Adipocyte (in vitro differentiated cells): ENCODE results near the gene USP32.

ENCODE experiments used
- DNase-seq: peaks from one replicate; pipeline ENCODE4 v3.0.0-alpha.2; 2015; ENCODE audit warnings: low read depth
- H3K27me3 ChIP-seq: replicated peaks from 2 replicates; pipeline ENCODE4 v1.7.0; 2013; ENCODE audit warnings: mild to moderate bottlenecking, low read length, moderate library complexity; ENCODE audit not compliant: control insufficient read depth, insufficient read depth
- H3K36me3 ChIP-seq: 2 replicates; pipeline ENCODE4 v1.7.0; 2013; ENCODE audit warnings: low read length, mild to moderate bottlenecking, moderate library complexity; ENCODE audit not compliant: control insufficient read depth, insufficient read depth, severe bottlenecking
- H3K4me1 ChIP-seq: 2 replicates; pipeline ENCODE4 v1.7.0; 2013; ENCODE audit warnings: mild to moderate bottlenecking, low read length, moderate library complexity; ENCODE audit not compliant: control insufficient read depth, insufficient read depth
- H3K4me3 ChIP-seq: 2 replicates; pipeline ENCODE4 v1.7.0; 2013; ENCODE audit warnings: mild to moderate bottlenecking, low read length, moderate library complexity
- H3K9ac ChIP-seq: 2 replicates; pipeline ENCODE4 v1.7.0; 2013; ENCODE audit warnings: mild to moderate bottlenecking, low read length, moderate library complexity
- H3K9me3 ChIP-seq: 2 replicates; pipeline ENCODE4 v1.7.0; 2013; ENCODE audit warnings: mild to moderate bottlenecking, low read length, moderate library complexity; ENCODE audit not compliant: control insufficient read depth

USP32 gene

DNA sequence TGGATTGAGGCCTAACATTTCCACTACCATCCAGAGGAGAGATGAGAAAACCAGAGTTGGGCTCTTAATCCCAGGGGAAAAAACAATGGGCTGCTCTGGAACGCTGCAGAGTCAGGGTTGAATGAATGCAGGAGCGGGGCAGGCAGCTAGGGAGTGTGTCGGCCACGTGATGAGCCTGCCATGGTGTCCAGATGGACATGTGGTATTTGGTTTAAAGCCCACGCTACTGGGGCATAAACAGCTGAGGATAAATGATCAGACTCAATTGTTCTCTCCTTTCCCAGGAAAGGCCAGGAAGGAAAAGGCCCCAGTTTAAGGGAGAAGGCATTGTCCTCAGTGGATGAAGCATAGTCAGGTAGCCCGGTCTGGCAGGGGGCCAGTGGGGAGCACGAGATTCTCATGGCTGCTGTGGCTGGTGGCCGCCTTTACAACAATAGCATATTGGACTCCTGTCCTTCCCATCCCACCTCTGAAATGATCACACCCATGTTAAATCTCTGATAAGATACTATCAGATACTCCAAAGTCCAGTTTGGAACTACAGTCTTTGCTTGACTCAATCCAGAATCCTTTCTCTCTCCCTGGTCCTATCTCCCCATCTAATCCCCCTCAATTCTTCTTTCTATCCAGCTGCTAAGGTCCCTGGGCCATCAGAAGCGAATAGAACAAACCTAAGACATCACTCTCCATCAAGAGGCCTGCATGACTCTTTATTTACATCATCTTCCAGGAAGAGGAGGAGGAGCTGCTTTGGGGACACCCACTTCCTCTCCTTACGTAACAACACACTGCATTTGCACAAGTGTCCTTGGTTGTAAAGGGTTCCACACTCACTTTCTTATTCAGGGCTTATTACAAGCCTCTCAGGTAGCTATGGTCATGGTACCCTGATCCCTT is 221.8 kb downstream of the USP32 start:
- H3K36me3 ChIP-seq: no peaks in the 10 kb centered on the region
- H3K27me3 ChIP-seq: peaks cover 5% of the 10 kb centered on the region
- H3K9ac ChIP-seq: no peak overlapping the region
- peak; percentile 35 for DNase-seq
- H3K4me3 ChIP-seq: no peak overlapping the region
- no peaks in the 10 kb centered on the region for H3K9me3 ChIP-seq
- H3K4me1 ChIP-seq: peaks cover 29% of the 10 kb centered on the region

DNA sequence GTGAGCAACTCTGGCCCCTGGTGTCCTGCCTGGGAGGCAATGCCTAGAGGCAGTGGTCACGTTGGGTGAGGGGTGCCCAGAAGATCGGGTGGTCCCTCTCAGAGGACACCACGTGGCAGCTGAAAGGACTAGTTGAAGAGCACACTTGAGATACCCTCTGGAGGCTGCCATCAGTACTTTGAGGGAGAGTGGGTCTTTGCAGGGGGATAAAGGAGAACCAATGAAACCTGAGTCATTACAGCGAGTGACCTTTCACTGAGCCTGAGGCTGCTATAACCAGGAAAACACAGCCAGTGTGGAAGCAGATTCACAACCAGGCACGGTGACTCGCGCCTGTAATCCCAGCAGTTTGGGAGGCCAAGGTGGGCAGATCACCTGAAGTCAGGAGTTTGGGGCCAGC is 223.3 kb downstream of the USP32 start:
- peaks cover 10% of the 10 kb centered on the region for H3K27me3 ChIP-seq
- DNase-seq: no peak
- no peak overlapping the region for H3K9ac ChIP-seq
- no peaks in the 10 kb centered on the region for H3K9me3 ChIP-seq
- H3K4me3 ChIP-seq: no peak overlapping the region
- H3K4me1 ChIP-seq: peaks cover 19% of the 10 kb centered on the region
- no peaks in the 10 kb centered on the region for H3K36me3 ChIP-seq

DNA sequence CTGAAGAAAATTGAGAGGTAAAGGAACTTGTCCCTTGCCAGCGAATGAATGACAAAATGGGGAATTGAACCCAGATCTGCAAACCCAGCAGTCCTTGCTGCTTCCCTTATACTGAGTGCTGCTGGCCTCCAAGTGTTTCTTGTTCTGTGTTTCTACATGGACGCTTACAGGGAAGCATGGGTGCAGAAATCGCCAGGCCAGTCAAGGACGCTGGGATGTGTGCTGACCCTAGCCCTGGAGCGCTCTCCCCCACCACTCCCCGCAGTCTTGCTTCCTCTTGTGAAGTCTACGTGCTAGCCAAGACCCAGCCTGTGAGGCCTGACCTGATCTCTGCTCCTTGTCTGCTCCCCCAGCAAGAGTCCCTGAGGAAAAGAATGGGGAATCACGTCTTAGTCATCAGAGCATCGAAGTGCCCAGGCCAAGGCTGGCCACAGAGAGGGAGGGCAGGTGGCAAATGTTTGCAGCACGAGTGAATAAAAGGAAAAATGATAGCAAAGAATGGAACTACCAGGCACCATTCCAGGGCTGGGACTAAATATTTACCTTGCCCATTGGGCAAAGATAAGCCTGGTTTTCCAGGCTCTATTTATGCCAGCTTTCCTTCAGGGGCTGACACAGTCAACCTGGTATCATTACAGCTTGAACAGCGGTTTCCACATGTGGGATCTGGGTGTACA is 224.7 kb downstream of the USP32 start:
- H3K4me1 ChIP-seq: peaks cover 11% of the 10 kb centered on the region
- H3K9ac ChIP-seq: no peak overlapping the region
- H3K36me3 ChIP-seq: no peaks in the 10 kb centered on the region
- peaks cover 14% of the 10 kb centered on the region for H3K27me3 ChIP-seq
- no peak for DNase-seq
- H3K4me3 ChIP-seq: no peak overlapping the region
- no peaks in the 10 kb centered on the region for H3K9me3 ChIP-seq

DNA sequence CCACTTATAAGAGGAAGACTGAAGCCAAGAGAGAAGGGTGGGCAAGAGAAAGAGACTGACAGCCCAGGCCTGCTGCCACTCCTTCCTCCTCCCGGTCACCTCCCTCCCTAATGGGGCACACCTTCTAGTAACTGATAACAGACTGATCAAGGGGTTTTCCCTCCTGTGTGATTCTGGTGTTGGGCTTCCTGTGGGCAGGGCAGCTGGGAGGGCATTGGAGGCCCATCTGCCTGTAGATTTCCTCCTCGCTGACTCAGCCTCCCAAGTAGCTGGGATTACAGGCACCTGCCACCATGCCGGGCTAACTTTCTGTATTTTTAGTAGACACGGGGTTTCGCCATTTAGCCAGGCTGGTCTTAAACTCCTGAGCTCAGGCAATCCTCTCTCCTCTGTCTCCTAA is 226.0 kb downstream of the USP32 start:
- H3K9ac ChIP-seq: no peak overlapping the region
- no peaks in the 10 kb centered on the region for H3K36me3 ChIP-seq
- H3K4me3 ChIP-seq: no peak overlapping the region
- H3K27me3 ChIP-seq: peaks cover 17% of the 10 kb centered on the region
- no peaks in the 10 kb centered on the region for H3K9me3 ChIP-seq
- no peak for DNase-seq
- H3K4me1 ChIP-seq: peaks cover 11% of the 10 kb centered on the region

DNA sequence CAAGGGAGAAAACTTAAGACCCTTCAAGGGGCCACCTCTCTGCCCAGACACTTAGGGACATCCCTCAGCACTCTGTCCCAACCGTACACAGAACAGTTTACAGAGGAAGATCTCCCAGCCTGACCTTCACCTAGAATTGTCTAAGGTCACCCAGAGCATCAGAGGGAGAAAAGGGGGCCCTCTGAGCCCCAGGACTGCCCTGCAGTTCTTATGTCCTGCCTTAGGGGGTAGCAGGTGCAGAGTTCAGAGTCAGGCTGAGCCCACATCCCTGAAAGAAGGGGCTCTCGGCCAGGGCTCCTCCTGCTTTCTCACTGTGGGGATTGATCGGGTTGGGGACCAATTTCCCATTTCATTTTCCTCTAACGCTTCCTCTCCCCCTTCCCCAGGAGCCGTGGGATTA is 226.7 kb downstream of the USP32 start:
- Histone ChIP-seq H3K27me3 (peaks cover 19% of the 10 kb centered on the region), H3K4me1 (peaks cover 4% of the 10 kb centered on the region), H3K9me3 (no peaks in the 10 kb centered on the region), H3K9ac (no peak overlapping the region), H3K4me3 (no peak overlapping the region), H3K36me3 (no peaks in the 10 kb centered on the region)
- no peak for DNase-seq

DNA sequence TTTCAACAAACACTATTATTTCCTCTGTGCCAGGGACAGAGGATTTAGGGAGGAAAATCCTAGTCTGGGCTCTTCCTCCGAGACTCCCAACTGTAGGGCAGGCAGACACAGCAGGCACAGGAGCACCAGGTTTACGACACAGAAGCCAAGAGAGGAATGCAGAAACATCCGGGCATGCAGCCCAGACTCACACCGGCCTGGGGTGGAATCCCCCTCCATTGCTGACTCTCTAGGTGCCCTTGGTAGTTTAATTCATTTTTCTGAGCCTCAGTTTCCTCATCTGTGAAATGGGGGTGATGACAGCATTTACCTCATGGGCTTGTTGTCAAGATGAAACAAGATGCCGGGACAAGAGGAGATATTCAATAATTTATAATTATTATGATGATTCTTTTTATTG is 227.2 kb downstream of the USP32 start:
- Histone ChIP-seq H3K9me3 (no peaks in the 10 kb centered on the region), H3K4me1 (peaks cover under 1% of the 10 kb centered on the region)
- no peak for DNase-seq

DNA sequence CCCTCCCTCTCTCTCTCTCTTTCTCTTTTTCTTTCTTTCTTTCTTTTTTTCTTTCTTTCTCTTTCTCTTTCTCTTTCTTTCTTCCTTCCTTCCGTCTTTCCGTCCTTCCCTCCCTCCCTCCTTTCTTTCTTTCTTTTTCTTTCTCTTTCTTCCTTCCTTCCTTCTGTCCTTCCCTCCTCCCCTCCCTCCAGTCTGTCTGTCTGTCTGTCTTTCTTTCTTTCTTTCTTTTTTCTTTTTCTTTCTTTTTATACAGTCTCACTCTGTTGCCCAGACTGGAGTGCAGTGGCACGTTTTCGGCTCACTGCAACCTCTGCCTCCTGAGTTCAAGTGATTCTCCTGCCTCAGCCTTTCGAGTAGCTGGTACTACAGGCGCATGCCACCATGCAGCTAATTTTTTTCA is 227.8 kb downstream of the USP32 start:
- no peaks in the 10 kb centered on the region for H3K36me3 ChIP-seq

More for the DNA sequence above, 227.2 kb downstream of the USP32 start:
- H3K36me3 ChIP-seq: no peaks in the 10 kb centered on the region
- H3K9ac ChIP-seq: no peak overlapping the region
- H3K27me3 ChIP-seq: peaks cover 21% of the 10 kb centered on the region
- no peak overlapping the region for H3K4me3 ChIP-seq

DNA sequence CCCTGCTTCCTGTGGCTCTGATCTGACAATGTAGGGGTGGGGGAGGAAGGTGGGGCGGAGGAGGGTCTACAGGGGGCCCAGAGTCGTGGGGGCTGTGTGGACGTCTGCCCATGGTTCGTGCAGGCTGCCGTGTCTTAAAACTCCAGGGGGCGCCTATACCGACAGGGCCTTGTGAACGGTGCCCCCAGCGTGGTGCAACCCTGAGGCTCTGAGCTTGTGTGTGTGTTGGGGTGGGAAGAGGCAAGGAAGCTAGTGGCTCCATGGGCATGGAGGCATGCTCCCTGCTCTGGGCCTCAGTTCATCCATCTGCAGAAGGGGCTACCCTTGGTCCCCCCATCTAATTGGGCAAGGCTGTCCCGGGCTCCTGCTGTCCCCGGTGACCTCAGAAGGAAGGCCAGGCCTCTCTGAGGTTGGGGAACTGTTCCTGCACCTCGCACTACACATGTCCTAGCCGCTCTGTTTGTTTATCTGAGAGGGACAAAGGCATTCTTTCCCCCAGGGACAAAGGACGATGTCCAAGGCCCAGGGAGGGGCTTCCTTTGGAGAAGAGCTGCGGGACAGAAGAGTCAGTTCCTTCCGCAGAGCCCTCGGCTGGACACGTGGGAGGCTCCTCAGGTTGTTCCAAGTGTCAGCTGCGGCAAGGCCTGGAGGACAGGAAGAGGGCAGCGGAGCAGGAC is 228.7 kb downstream of the USP32 start:
- Histone ChIP-seq H3K9ac (no peak overlapping the region), H3K4me1 (no peaks in the 10 kb centered on the region), H3K27me3 (peaks cover 27% of the 10 kb centered on the region), H3K36me3 (no peaks in the 10 kb centered on the region), H3K4me3 (no peak overlapping the region), H3K9me3 (no peaks in the 10 kb centered on the region)
- DNase-seq: no peak

More for the DNA sequence above, 227.8 kb downstream of the USP32 start:
- Histone ChIP-seq H3K4me1 (no peaks in the 10 kb centered on the region), H3K27me3 (peaks cover 22% of the 10 kb centered on the region), H3K9ac (no peak overlapping the region), H3K4me3 (no peak overlapping the region), H3K9me3 (no peaks in the 10 kb centered on the region)
- DNase-seq: no peak

DNA sequence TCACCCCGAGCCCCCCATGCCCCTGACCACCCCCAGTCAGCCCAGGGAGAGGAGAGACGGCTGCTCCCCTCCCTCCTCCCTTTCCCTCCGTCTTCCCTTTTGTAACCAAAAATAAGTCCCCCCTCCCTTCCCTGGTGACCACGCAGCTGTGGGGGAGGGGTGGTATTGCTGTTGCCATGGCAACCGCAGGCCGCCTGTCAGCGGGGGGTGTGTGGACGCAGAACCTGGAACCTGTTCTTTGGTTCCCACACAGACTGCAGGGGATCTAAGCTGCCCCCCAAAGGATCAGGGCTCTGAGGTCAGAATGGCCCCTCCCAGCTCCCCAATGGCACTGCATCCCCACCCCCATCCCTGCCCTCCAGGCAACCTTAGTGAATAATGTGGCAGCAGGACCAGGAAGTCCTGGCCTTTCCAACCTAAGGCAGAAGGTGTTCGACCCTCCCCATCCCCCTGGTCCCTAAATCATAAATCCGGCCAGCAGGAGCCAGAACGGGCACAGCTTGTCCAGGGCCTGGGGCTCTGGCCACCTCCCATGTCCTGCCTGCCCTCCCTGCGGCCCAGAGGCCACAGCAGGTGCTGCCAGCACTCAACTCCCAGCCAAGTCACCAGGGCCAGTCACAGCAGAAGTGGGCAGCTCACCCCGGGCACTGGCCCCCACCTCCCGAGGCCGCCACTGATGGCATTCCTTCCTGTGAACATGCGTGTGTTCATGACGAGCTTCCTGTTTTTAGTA is 230.2 kb downstream of the USP32 start:
- Histone ChIP-seq H3K9ac (no peak overlapping the region), H3K9me3 (no peaks in the 10 kb centered on the region), H3K4me1 (no peaks in the 10 kb centered on the region), H3K36me3 (no peaks in the 10 kb centered on the region), H3K27me3 (peaks cover 32% of the 10 kb centered on the region), H3K4me3 (no peak overlapping the region)
- no peak for DNase-seq

DNA sequence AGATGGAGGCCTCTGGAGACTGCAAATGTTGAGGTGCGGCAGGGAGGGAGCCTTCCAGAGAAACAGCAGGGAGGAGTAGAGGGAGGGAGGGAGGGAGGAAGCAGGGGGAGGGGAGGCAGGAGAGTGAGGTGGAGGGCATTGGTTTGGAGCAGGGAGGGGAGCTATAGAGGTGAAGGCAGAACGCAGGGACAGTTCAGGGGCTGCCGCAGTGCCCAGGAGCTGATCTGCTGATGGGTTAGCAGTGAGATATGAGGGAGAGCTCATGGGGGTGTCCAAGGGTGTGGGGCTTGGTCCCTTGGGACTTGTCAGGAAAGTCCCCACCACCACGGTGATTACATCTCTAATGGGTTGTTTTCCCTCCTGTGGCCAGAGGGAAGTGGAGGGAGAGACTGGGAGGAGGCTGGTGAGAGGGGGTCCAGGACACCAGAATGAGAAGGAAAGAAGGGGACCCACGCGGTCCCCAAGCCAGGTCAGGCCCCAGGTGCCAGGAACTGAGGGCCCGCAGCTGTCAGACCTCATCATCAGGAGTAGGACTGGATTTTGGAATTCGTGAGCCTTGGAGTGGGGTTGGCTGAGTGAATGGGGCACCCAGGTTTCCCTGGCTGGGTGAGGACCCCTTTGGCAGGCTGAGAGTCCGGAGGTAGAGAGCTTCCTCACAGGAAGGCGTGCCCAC is 231.0 kb downstream of the USP32 start:
- H3K36me3 ChIP-seq: no peaks in the 10 kb centered on the region
- DNase-seq: no peak
- H3K9me3 ChIP-seq: no peaks in the 10 kb centered on the region
- H3K4me3 ChIP-seq: no peak overlapping the region
- no peak overlapping the region for H3K9ac ChIP-seq
- no peaks in the 10 kb centered on the region for H3K4me1 ChIP-seq
- H3K27me3 ChIP-seq: peaks cover 32% of the 10 kb centered on the region
